SU-DHL-6 (cell line): ENCODE data around the gene NTM.

Experiments used
- H2AFZ ChIP-seq: fragments of 200-600 bp; sonication (generic); 2 replicates; pipeline ENCODE4 v1.6.1; 2014; ENCODE audit warnings: low read depth, mild to moderate bottlenecking, moderate library complexity, mixed read lengths, antibody characterized with exemption, low read length; ENCODE audit not compliant: severe bottlenecking
- H3F3A ChIP-seq: fragments of 200-600 bp; shearing (Covaris generic); 2 replicates; pipeline ENCODE4 v1.6.0; 2016; ENCODE audit warnings: antibody characterized with exemption, mild to moderate bottlenecking; ENCODE audit not compliant: insufficient read depth
- H3K27ac ChIP-seq: fragments of 200-600 bp; sonication (generic); 2 replicates; pipeline ENCODE4 v1.5.1; 2016; ENCODE audit warnings: low read depth, mild to moderate bottlenecking, low read length, moderate library complexity, mixed read lengths
- H3K27me3 ChIP-seq: fragments of 200-600 bp; sonication (generic), shearing (Covaris generic); 2 replicates; pipeline ENCODE4 v1.6.0; 2014; ENCODE audit warnings: mild to moderate bottlenecking, low read length
- H3K36me3 ChIP-seq: fragments of 200-600 bp; sonication (generic); 2 replicates; pipeline ENCODE4 v1.6.1; 2014; ENCODE audit warnings: mild to moderate bottlenecking, low read length, mixed read lengths
- H3K4me2 ChIP-seq: fragments of 300-600, 200-600 bp; shearing (Covaris generic), sonication (generic); 2 replicates; pipeline ENCODE4 v1.6.0; 2014; ENCODE audit warnings: low read length, low read depth, mild to moderate bottlenecking; ENCODE audit not compliant: poor library complexity, severe bottlenecking
- H3K4me3 ChIP-seq: fragments of 200-600 bp; sonication (generic); 2 replicates; pipeline ENCODE4 v1.5.1; 2014; ENCODE audit warnings: antibody characterized with exemption, low read length, mild to moderate bottlenecking, mixed read lengths; ENCODE audit not compliant: insufficient read depth, poor library complexity, severe bottlenecking
- H3K79me2 ChIP-seq: fragments of 200-600 bp; sonication (generic); 2 replicates; pipeline ENCODE4 v1.6.1; 2014; ENCODE audit warnings: mild to moderate bottlenecking, low read length, moderate library complexity; ENCODE audit not compliant: insufficient read depth
- H3K9ac ChIP-seq: fragments of 200-600 bp; sonication (generic); 2 replicates; pipeline ENCODE4 v1.7.0; 2014; ENCODE audit warnings: mild to moderate bottlenecking, low read length
- H3K9me2 ChIP-seq: fragments of 200-600 bp; sonication (generic); replicated peaks from 2 replicates; pipeline ENCODE4 v1.6.1; 2014; ENCODE audit warnings: low read length; ENCODE audit not compliant: insufficient read depth
- H3K9me3 ChIP-seq: fragments of 200-600 bp; sonication (generic); 2 replicates; pipeline ENCODE4 v1.6.1; 2014; ENCODE audit warnings: low read length, mixed read lengths; ENCODE audit not compliant: insufficient read depth
- H4K20me1 ChIP-seq: fragments of 200-600 bp; sonication (generic); 2 replicates; pipeline ENCODE4 v1.6.1; 2014; ENCODE audit warnings: low read depth, mild to moderate bottlenecking, antibody characterized with exemption, low read length, moderate library complexity, mixed read lengths
- EZH2phosphoT487 ChIP-seq: fragments of 200-600 bp; sonication (generic), shearing (Covaris generic); conservative IDR thresholded peaks from 2 replicates; pipeline ENCODE4 v1.6.1; 2018; ENCODE audit warnings: mild to moderate bottlenecking, antibody characterized with exemption, low read length, moderate library complexity, mixed read lengths
- TF ChIP-seq, protein P1 (sequence below): fragments of 200-600 bp; sonication (generic); IDR thresholded peaks from one replicate; pipeline ENCODE4 v1.5.1; 2017; ENCODE audit warnings: antibody characterized with exemption, mild to moderate bottlenecking, low read length, moderate library complexity; ENCODE audit not compliant: insufficient read depth, poor library complexity, severe bottlenecking

NTM gene

DNA sequence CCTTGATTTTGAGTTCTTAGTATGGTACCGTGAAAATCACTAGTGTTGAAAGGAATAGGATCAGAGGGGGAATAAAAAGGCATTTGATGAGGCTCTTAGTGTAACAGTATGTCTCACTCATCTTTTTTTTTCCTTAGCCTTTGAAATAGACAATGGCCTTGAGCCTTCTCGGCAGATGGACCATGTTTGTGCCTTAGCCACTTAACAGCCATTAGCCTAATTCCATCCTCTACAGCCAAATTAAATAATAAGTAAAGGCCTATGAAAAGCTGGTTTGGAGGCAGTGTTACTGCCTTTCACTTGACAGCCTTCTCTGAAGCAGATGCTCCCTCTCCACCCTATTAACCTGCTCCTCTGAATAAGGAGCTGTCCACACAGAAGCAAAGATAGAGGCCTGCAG lies 580.7 kb downstream of the NTM start:
- Histone ChIP-seq H2AFZ (no peak overlapping the region), H3F3A (no peaks in the 10 kb centered on the region), H3K9me3 (no peaks in the 10 kb centered on the region), H3K9ac (no peak overlapping the region), H3K27me3 (no peaks in the 10 kb centered on the region), H4K20me1 (no peaks in the 10 kb centered on the region), H3K4me2 (no peak overlapping the region), H3K36me3 (no peaks in the 10 kb centered on the region), H3K4me3 (no peak overlapping the region), H3K27ac (no peak overlapping the region), H3K79me2 (no peaks in the 10 kb centered on the region), H3K9me2 (no peaks in the 10 kb centered on the region)
- no peak for TF ChIP-seq EZH2phosphoT487

DNA sequence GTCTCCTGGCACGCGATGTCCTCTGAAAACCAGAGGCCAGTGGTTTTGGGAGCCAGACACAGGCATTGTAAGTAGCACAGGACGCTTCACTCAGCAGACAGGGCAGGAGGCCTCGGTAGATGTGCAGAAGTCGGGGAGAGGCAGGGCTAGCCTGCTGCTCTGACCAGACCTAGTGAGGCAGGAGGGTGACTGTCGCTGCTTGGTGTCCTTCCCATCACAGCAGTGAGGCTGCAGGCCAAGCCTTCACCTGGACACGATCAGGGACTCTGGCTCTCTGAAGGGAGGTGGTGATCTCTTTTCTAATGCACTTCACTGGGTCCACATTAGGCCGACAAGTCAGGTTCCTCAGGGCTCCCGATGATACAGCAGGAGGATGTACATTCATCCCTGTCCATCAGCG lies 583.7 kb downstream of the NTM start:
- no peak overlapping the region for H3K4me2 ChIP-seq
- H3K36me3 ChIP-seq, result no peaks in the 10 kb centered on the region
- H3K9ac ChIP-seq, result no peak overlapping the region
- TF ChIP-seq, protein P1, sequence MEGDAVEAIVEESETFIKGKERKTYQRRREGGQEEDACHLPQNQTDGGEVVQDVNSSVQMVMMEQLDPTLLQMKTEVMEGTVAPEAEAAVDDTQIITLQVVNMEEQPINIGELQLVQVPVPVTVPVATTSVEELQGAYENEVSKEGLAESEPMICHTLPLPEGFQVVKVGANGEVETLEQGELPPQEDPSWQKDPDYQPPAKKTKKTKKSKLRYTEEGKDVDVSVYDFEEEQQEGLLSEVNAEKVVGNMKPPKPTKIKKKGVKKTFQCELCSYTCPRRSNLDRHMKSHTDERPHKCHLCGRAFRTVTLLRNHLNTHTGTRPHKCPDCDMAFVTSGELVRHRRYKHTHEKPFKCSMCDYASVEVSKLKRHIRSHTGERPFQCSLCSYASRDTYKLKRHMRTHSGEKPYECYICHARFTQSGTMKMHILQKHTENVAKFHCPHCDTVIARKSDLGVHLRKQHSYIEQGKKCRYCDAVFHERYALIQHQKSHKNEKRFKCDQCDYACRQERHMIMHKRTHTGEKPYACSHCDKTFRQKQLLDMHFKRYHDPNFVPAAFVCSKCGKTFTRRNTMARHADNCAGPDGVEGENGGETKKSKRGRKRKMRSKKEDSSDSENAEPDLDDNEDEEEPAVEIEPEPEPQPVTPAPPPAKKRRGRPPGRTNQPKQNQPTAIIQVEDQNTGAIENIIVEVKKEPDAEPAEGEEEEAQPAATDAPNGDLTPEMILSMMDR, result no peak
- TF ChIP-seq EZH2phosphoT487, result no peak
- H3K4me3 ChIP-seq, result no peak overlapping the region
- H3K9me2 ChIP-seq, result no peaks in the 10 kb centered on the region
- no peaks in the 10 kb centered on the region for H3K9me3 ChIP-seq
- H3K27ac ChIP-seq, result no peak overlapping the region
- H4K20me1 ChIP-seq, result no peaks in the 10 kb centered on the region
- H3K79me2 ChIP-seq, result no peaks in the 10 kb centered on the region
- H3F3A ChIP-seq, result no peaks in the 10 kb centered on the region
- H3K27me3 ChIP-seq, result no peaks in the 10 kb centered on the region
- no peak overlapping the region for H2AFZ ChIP-seq

DNA sequence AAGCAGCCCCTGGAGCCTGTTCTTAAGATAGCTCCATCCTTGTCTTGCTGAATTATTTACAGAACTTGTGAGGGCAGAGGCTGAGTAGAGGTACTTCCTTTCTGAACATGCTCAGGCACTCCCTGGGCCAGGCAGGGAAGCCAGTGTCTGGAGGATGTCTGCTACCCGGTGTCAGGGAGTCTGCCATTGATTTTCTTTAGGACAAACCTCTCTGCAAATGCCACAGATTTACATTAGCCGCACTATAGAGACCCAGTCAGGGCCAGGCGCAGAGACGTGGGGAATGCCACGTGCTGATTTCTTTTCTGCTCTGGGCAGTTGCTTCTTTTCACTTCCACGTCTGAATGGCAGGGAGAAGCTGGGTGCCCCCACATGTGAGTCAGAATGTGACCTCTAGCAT lies 585.5 kb downstream of the NTM start:
- no peaks in the 10 kb centered on the region for H3K9me3 ChIP-seq
- H2AFZ ChIP-seq, result no peak overlapping the region
- no peaks in the 10 kb centered on the region for H3K27me3 ChIP-seq
- H3K9ac ChIP-seq, result no peak overlapping the region
- no peaks in the 10 kb centered on the region for H3K79me2 ChIP-seq
- no peak overlapping the region for H3K27ac ChIP-seq
- no peaks in the 10 kb centered on the region for H4K20me1 ChIP-seq
- no peak for TF ChIP-seq EZH2phosphoT487
- TF ChIP-seq, protein P1, result no peak
- no peaks in the 10 kb centered on the region for H3F3A ChIP-seq
- no peak overlapping the region for H3K4me3 ChIP-seq
- no peak overlapping the region for H3K4me2 ChIP-seq
- H3K36me3 ChIP-seq, result no peaks in the 10 kb centered on the region
- H3K9me2 ChIP-seq, result no peaks in the 10 kb centered on the region

DNA sequence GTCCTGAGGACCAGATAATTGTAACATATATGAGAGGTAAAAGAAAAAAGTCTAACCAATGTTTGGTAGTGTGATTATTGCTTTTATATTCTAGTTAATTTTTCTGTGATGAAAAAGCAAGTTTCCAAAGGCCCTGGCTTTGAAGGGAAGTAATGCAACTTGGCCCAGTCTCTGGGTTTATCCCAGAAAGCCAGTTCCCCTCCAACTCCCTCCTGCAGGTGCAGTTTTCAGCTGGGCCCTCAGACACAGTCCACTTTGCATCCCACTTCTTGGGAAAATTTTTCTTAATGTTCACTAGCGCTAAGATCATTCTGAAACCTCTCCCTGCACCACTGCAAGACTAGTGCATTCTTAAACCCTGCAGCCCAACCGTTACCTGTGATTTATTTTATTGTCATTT lies 586.8 kb downstream of the NTM start:
- Histone ChIP-seq H3K9me3 (no peaks in the 10 kb centered on the region), H3K9me2 (no peaks in the 10 kb centered on the region), H4K20me1 (no peaks in the 10 kb centered on the region), H3K9ac (no peak overlapping the region), H3K4me3 (no peak overlapping the region), H3F3A (no peaks in the 10 kb centered on the region), H2AFZ (no peak overlapping the region), H3K27me3 (no peaks in the 10 kb centered on the region), H3K4me2 (no peak overlapping the region), H3K27ac (no peak overlapping the region), H3K79me2 (no peaks in the 10 kb centered on the region), H3K36me3 (no peaks in the 10 kb centered on the region)
- no peak for TF ChIP-seq EZH2phosphoT487
- TF ChIP-seq, protein P1, result no peak
